Heart left ventricle (tissue), 13 donors: ENCODE results near the gene BMP2.

ENCODE experiments used
- CTCF ChIP-seq, 12 donors: fragments of 200-600 bp; sonication (generic) in 4 of 12; IDR thresholded peaks; one replicate each; pipeline versions ENCODE4 v1.5.0 to v1.8.0; 2018 to 2022; ENCODE audit warnings: antibody characterized with exemption in 12 of 12, mild to moderate bottlenecking in 5 of 12
- POLR2A ChIP-seq, 2 donors: fragments of 450-650 bp; IDR thresholded peaks; one replicate each; pipeline ENCODE4 v1.6.1; 2017; ENCODE audit warnings: antibody characterized with exemption in 2 of 2, mild to moderate bottlenecking in 2 of 2, moderate library complexity in 2 of 2
- donor health status: ischemic (EF 13 %, LVEDD 7.1; RV severe dilation, severe dysfunction).
- donor health status: DM: no; HTN: yes; CAD: no.
- donor health status: DM: no; HTN: no; CAD: no.
- donor health status: ischemic (EF 25% LVEDD 6.9; RV normal size, moderate dysfunction).
- donor health status: ischemic (EF 25% LVEDD 5.7; RV mildly dilated, moderate dysfunction).
- donor health status: ischemic (EF 35%, LVEDD 5.7; RV mildly dilated, moderate dysfunction).
- donor health status: nonischemic (EF 11% LVEDD 7.7; RV severe dilation, severe dysfunction).
- donor health status: DM: yes; HTN: yes; CAD: no.
- donor health status: PGD.
- donor health status: ischemic (EF 29% LVEDD 5.4; RV normal size, mild dysfunction).
- donor health status: nonischemic (EF 23%, LVEDD 6.1; RV moderate dilation, normal function).

GRCh38 chr20:6744805-6745204 is 22.7 kb upstream of the BMP2 start:
- no peak for TF ChIP-seq CTCF (IDR thresholded peaks at IDR 0.05)
- no peak for TF ChIP-seq POLR2A (IDR thresholded peaks at IDR 0.05)
